ENCODE data around the gene OR2A14. TPM values are rescaled to one million over a fixed set of nuclear protein-coding genes. Genes with fewer than 3 reads are reported as not detected.

OR2A14 gene
- total and polyA plus RNA-seq, 2 experiments from 2014 or later: not detected

DNA sequence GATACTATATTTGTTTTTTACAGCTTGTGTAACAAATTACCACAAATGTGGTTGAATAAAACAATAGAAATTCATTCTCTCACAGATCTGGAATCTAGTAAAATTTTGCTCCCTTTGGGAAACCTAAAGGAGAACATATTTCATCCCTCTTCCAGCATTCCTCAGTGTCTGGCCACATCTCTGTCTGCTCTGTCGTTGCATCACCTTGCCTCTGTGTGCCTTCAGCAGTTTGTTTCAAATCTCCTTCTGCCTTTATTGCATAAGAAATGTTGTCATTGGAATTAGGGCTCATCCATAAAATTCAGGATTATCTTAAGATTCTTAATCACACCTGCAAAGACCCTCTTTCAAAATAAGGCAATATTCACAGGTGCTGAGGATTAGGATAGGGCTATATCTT, 14.5 kb downstream of the OR2A14 start:
- H3K27me3 ChIP-seq (ENCODE audit: insufficient read depth): no peaks in the 10 kb centered on the region
- no peaks in the 10 kb centered on the region for H3K36me3 ChIP-seq (ENCODE audit: insufficient read depth)
- H4K20me1 ChIP-seq (replicated peaks; ENCODE audit: insufficient read depth): no peaks in the 10 kb centered on the region
- no peaks in the 10 kb centered on the region; the same call in 1 of the 2 replicates for H3K9me2 ChIP-seq (ENCODE audit: insufficient read depth)
- ATAC-seq: no peak
- H3K4me1 ChIP-seq (ENCODE audit: insufficient read depth): no peaks in the 10 kb centered on the region
- Mint-ChIP-seq H3K27ac (no peak overlapping the region), H3K4me3 (no peak overlapping the region), H3K9me3 (peaks cover 3% of the 10 kb centered on the region; the same call in 2 of the 3 replicates), H3K36me3 (ENCODE audit: low read depth) (no peaks in the 10 kb centered on the region), H3K27me3 (ENCODE audit: insufficient read depth, low read depth, poor library complexity) (peaks cover 2% of the 10 kb centered on the region), H3K4me1 (no peaks in the 10 kb centered on the region)
- H3F3A ChIP-seq (replicated peaks; ENCODE audit: low read depth): no peaks in the 10 kb centered on the region
- DNase-seq (ENCODE audit: low spot score): no peak
- no peak for TF ChIP-seq STAT1 (IDR thresholded peaks at IDR 0.05; ENCODE audit: unreplicated experiment)
- TF ChIP-seq, protein P1, sequence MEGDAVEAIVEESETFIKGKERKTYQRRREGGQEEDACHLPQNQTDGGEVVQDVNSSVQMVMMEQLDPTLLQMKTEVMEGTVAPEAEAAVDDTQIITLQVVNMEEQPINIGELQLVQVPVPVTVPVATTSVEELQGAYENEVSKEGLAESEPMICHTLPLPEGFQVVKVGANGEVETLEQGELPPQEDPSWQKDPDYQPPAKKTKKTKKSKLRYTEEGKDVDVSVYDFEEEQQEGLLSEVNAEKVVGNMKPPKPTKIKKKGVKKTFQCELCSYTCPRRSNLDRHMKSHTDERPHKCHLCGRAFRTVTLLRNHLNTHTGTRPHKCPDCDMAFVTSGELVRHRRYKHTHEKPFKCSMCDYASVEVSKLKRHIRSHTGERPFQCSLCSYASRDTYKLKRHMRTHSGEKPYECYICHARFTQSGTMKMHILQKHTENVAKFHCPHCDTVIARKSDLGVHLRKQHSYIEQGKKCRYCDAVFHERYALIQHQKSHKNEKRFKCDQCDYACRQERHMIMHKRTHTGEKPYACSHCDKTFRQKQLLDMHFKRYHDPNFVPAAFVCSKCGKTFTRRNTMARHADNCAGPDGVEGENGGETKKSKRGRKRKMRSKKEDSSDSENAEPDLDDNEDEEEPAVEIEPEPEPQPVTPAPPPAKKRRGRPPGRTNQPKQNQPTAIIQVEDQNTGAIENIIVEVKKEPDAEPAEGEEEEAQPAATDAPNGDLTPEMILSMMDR (conservative IDR thresholded peaks at IDR 0.05; ENCODE audit: low read depth in 2 of 2): no peak
- no peak for TF ChIP-seq EZH2phosphoT487 (IDR thresholded peaks at IDR 0.05; ENCODE audit: unreplicated experiment)
- TF ChIP-seq POLR2AphosphoS5 (IDR thresholded peaks at IDR 0.05; ENCODE audit: low read depth): no peak
- no peak for TF ChIP-seq ZNF331 (CRISPR knock-in tag; IDR thresholded peaks at IDR 0.05; ENCODE audit: low read depth)
- TF ChIP-seq CREB1 (CRISPR knock-in tag; IDR thresholded peaks at IDR 0.05; ENCODE audit: low read depth): no peak
- TF ChIP-seq ZNF114 (CRISPR knock-in tag; IDR thresholded peaks at IDR 0.05): no peak
- TF ChIP-seq, protein P2, sequence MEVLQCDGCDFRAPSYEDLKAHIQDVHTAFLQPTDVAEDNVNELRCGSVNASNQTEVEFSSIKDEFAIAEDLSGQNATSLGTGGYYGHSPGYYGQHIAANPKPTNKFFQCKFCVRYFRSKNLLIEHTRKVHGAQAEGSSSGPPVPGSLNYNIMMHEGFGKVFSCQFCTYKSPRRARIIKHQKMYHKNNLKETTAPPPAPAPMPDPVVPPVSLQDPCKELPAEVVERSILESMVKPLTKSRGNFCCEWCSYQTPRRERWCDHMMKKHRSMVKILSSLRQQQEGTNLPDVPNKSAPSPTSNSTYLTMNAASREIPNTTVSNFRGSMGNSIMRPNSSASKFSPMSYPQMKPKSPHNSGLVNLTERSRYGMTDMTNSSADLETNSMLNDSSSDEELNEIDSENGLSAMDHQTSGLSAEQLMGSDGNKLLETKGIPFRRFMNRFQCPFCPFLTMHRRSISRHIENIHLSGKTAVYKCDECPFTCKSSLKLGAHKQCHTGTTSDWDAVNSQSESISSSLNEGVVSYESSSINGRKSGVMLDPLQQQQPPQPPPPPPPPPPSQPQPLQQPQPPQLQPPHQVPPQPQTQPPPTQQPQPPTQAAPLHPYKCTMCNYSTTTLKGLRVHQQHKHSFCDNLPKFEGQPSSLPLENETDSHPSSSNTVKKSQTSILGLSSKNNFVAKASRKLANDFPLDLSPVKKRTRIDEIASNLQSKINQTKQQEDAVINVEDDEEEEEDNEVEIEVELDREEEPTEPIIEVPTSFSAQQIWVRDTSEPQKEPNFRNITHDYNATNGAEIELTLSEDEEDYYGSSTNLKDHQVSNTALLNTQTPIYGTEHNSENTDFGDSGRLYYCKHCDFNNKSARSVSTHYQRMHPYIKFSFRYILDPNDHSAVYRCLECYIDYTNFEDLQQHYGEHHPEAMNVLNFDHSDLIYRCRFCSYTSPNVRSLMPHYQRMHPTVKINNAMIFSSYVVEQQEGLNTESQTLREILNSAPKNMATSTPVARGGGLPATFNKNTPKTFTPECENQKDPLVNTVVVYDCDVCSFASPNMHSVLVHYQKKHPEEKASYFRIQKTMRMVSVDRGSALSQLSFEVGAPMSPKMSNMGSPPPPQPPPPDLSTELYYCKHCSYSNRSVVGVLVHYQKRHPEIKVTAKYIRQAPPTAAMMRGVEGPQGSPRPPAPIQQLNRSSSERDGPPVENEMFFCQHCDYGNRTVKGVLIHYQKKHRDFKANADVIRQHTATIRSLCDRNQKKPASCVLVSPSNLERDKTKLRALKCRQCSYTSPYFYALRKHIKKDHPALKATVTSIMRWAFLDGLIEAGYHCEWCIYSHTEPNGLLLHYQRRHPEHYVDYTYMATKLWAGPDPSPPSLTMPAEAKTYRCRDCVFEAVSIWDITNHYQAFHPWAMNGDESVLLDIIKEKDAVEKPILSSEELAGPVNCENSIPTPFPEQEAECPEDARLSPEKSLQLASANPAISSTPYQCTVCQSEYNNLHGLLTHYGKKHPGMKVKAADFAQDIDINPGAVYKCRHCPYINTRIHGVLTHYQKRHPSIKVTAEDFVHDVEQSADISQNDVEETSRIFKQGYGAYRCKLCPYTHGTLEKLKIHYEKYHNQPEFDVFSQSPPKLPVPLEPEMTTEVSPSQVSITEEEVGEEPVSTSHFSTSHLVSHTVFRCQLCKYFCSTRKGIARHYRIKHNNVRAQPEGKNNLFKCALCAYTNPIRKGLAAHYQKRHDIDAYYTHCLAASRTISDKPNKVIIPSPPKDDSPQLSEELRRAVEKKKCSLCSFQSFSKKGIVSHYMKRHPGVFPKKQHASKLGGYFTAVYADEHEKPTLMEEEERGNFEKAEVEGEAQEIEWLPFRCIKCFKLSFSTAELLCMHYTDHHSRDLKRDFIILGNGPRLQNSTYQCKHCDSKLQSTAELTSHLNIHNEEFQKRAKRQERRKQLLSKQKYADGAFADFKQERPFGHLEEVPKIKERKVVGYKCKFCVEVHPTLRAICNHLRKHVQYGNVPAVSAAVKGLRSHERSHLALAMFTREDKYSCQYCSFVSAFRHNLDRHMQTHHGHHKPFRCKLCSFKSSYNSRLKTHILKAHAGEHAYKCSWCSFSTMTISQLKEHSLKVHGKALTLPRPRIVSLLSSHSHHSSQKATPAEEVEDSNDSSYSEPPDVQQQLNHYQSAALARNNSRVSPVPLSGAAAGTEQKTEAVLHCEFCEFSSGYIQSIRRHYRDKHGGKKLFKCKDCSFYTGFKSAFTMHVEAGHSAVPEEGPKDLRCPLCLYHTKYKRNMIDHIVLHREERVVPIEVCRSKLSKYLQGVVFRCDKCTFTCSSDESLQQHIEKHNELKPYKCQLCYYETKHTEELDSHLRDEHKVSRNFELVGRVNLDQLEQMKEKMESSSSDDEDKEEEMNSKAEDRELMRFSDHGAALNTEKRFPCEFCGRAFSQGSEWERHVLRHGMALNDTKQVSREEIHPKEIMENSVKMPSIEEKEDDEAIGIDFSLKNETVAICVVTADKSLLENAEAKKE (CRISPR knock-in tag; IDR thresholded peaks at IDR 0.05): no peak
- TF ChIP-seq, protein P3, sequence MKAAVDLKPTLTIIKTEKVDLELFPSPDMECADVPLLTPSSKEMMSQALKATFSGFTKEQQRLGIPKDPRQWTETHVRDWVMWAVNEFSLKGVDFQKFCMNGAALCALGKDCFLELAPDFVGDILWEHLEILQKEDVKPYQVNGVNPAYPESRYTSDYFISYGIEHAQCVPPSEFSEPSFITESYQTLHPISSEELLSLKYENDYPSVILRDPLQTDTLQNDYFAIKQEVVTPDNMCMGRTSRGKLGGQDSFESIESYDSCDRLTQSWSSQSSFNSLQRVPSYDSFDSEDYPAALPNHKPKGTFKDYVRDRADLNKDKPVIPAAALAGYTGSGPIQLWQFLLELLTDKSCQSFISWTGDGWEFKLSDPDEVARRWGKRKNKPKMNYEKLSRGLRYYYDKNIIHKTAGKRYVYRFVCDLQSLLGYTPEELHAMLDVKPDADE (IDR thresholded peaks at IDR 0.05): no peak
- no peak for TF ChIP-seq NANOG (IDR thresholded peaks at IDR 0.05; ENCODE audit: borderline replicate concordance)
- TF ChIP-seq EZH2 (IDR thresholded peaks at IDR 0.05; ENCODE audit: low read depth, unreplicated experiment): no peak
- TF ChIP-seq JUNB (IDR thresholded peaks at IDR 0.05; ENCODE audit: unreplicated experiment): no peak
- TF ChIP-seq, protein P4, sequence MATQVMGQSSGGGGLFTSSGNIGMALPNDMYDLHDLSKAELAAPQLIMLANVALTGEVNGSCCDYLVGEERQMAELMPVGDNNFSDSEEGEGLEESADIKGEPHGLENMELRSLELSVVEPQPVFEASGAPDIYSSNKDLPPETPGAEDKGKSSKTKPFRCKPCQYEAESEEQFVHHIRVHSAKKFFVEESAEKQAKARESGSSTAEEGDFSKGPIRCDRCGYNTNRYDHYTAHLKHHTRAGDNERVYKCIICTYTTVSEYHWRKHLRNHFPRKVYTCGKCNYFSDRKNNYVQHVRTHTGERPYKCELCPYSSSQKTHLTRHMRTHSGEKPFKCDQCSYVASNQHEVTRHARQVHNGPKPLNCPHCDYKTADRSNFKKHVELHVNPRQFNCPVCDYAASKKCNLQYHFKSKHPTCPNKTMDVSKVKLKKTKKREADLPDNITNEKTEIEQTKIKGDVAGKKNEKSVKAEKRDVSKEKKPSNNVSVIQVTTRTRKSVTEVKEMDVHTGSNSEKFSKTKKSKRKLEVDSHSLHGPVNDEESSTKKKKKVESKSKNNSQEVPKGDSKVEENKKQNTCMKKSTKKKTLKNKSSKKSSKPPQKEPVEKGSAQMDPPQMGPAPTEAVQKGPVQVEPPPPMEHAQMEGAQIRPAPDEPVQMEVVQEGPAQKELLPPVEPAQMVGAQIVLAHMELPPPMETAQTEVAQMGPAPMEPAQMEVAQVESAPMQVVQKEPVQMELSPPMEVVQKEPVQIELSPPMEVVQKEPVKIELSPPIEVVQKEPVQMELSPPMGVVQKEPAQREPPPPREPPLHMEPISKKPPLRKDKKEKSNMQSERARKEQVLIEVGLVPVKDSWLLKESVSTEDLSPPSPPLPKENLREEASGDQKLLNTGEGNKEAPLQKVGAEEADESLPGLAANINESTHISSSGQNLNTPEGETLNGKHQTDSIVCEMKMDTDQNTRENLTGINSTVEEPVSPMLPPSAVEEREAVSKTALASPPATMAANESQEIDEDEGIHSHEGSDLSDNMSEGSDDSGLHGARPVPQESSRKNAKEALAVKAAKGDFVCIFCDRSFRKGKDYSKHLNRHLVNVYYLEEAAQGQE (IDR thresholded peaks at IDR 0.05; ENCODE audit: unreplicated experiment): no peak
- no peak overlapping the region for H3K27ac ChIP-seq (ENCODE audit: low read depth)
- H3K4me2 ChIP-seq: no peak overlapping the region
- H3K4me3 ChIP-seq: no peak overlapping the region
- no peak overlapping the region for H2AFZ ChIP-seq
- no peaks in the 10 kb centered on the region for H3K79me2 ChIP-seq (replicated peaks; ENCODE audit: insufficient read depth)
